Psoas muscle (tissue), 8 donors: Measurements from ENCODE around the gene TCERG1L. TPM values are rescaled to one million over a fixed set of nuclear protein-coding genes. Genes with fewer than 3 reads are reported as not detected.
"Not testable (repeated sequence)": the region's sequence is repeated elsewhere in the genome, so short reads cannot be mapped to it uniquely, and the experiment has no call there.

ENCODE experiments used
- ATAC-seq, 4 donors: fragments of 200-7000 bp; cut with Tn5 transposase; one replicate each; pipeline ENCODE4 v1.9.1; 2020; ENCODE audit warnings: moderate library complexity in 3 of 4, mild to moderate bottlenecking in 2 of 4
- DNase-seq, 2 donors: peaks; one replicate each; pipeline ENCODE4 v3.0.0-alpha.2; 2020
- H3K27ac ChIP-seq: fragments of 200-600 bp; one replicate; pipeline ENCODE4 v1.8.0; 2022
- H3K27me3 ChIP-seq, 3 donors: fragments of 200-600 bp in 1 of 3; one replicate each; pipeline versions ENCODE4 v1.6.1 to v1.8.0; 2013 to 2022; ENCODE audit warnings: low read length in 2 of 3, mild to moderate bottlenecking in 2 of 3, moderate library complexity in 1 of 3; ENCODE audit not compliant: insufficient read depth in 3 of 3
- H3K36me3 ChIP-seq, 2 donors: fragments of 200-600 bp in 1 of 2; one replicate each; pipeline versions ENCODE4 v1.6.1 to v1.8.0; 2013 to 2022; ENCODE audit warnings: low read depth in 1 of 2, mild to moderate bottlenecking in 1 of 2, moderate library complexity in 1 of 2; ENCODE audit not compliant: insufficient read depth in 1 of 2
- H3K4me1 ChIP-seq: fragments of 200-600 bp; one replicate; pipeline ENCODE4 v1.8.0; 2022
- H3K4me3 ChIP-seq: fragments of 200-600 bp; one replicate; pipeline ENCODE4 v1.8.0; 2022; ENCODE audit warnings: mild to moderate bottlenecking
- H3K9me3 ChIP-seq: fragments of 200-600 bp; one replicate; pipeline ENCODE4 v1.8.0; 2022
- CTCF ChIP-seq: fragments of 200-600 bp; IDR thresholded peaks from one replicate; pipeline ENCODE4 v1.8.0; 2022; ENCODE audit warnings: antibody characterized with exemption
- WGBS, 3 donors: extraction: QIAGEN DNeasy Blood & Tissue Kit; methylation state at CpG; one replicate each; pipeline versions ENCODE4 v1.1.6 to v1.1.7; 2013; 5-methylcytosine and 5-hydroxymethylcytosine counted together
- intact Hi-C, 2 donors: fragments of 100-400 bp; cut with DNase I; formaldehyde crosslinking; loops; one replicate each; pipeline versions ENCODE4 v1.11.0 to v1.14.2; 2022
- polyA plus RNA-seq, 3 donors: library from polyadenylated mRNA; stranded (reverse); fragments of 200-250 nt; gene quantifications; one replicate each; pipeline ENCODE4 v1.2.3, GENCODE V29; 2013
- total RNA-seq, 4 donors: library from RNA; stranded (reverse); fragmentation: NEBNext Ultra II Directional in 2 of 4; extraction: Animal tissue kit (Norgen Biotek cat#: 25700) in 2 of 4; gene quantifications; one replicate each; pipeline versions ENCODE4 v1.2.1 to v1.2.4, GENCODE V29; 2021 to 2023
- donor health status: healthy with polysubstance abuse.
- donor health status: DM: no; HTN: no; CAD: no; lungs with moderate emphysema.
- donor health status: Bipolar disorder and iron deficiency.
- donor health status: healthy.
- donor health status: DM: yes; HTN: yes; CAD: no.
- donor health status: DM: no; HTN: no; CAD: no.
- donor health status: DM: no; HTN: no; CAD: no.
- donor health status: DM: yes; HTN: yes; CAD: no.

TCERG1L gene
- total and polyA plus RNA-seq, 7 donors, result 0.01 TPM; not detected in 6

- no peaks in the 10 kb centered on the region for H3K36me3 ChIP-seq
- H3K4me1 ChIP-seq, result no peaks in the 10 kb centered on the region
- H3K27ac ChIP-seq, result no peak overlapping the region
- ATAC-seq (no peak), DNase-seq (peak in 1 of 2 donors; percentile 1)
- intact Hi-C loops, result no loop called here
- no peak overlapping the region for H3K4me3 ChIP-seq
- no peak for TF ChIP-seq CTCF
- peaks cover 0 to 4% (median 0%) of the 10 kb centered on the region in 3 donors for H3K27me3 ChIP-seq
- H3K9me3 ChIP-seq, result no peaks in the 10 kb centered on the region
- WGBS, 3 donors, result 91 to 95% (median 92%) methylated on average over 9 of the region's 9 CpGs
Measured at GRCh38 chr10:131107970-131108369, 203.6 kb downstream of the TCERG1L start.

GRCh38 chr10:131102676-131103075 is 208.8 kb downstream of the TCERG1L start:
- DNase-seq, result peak in 1 of 2 donors; percentile 8
- Histone ChIP-seq H3K4me1 (no peaks in the 10 kb centered on the region), H3K27ac (no peak overlapping the region), H3K9me3 (no peaks in the 10 kb centered on the region), H3K36me3 (no peaks in the 10 kb centered on the region), H3K27me3 (peaks cover 0 to 5% (median 0%) of the 10 kb centered on the region in 3 donors), H3K4me3 (no peak overlapping the region)
- 53 to 60% (median 54%) methylated on average over 13 of the region's 13 CpGs for WGBS, 3 donors
- ATAC-seq, result no peak
- no peak for TF ChIP-seq CTCF
- intact Hi-C loops, result no loop called here

- TF ChIP-seq CTCF, result no peak
- ATAC-seq (no peak), DNase-seq (peak in 1 of 2 donors; percentile 21)
- Histone ChIP-seq H3K4me1 (no peaks in the 10 kb centered on the region), H3K27me3 (peaks cover 0 to 5% (median 0%) of the 10 kb centered on the region in 3 donors), H3K4me3 (no peak overlapping the region), H3K27ac (no peak overlapping the region), H3K36me3 (no peaks in the 10 kb centered on the region), H3K9me3 (no peaks in the 10 kb centered on the region)
- WGBS, 3 donors, result 80 to 90% (median 90%) methylated on average over 11 of the region's 11 CpGs
- intact Hi-C loops, result no loop called here
Measured at GRCh38 chr10:131102147-131102546, 209.4 kb downstream of the TCERG1L start.

- H3K27ac ChIP-seq, H3K36me3 ChIP-seq, ATAC-seq, H3K4me1 ChIP-seq, intact Hi-C loops, H3K9me3 ChIP-seq, H3K27me3 ChIP-seq, H3K4me3 ChIP-seq: not testable (repeated sequence)
- 74 to 77% (median 77%) methylated on average over 16 of the region's 16 CpGs for WGBS, 3 donors
- peak in 1 of 2 donors; percentile 26 for DNase-seq
Measured at GRCh38 chr10:131100418-131101410, 210.8 kb downstream of the TCERG1L start.

- Histone ChIP-seq H3K9me3 (no peaks in the 10 kb centered on the region), H3K36me3 (no peaks in the 10 kb centered on the region), H3K27ac (no peak overlapping the region), H3K4me3 (no peak overlapping the region), H3K4me1 (no peaks in the 10 kb centered on the region), H3K27me3 (peaks cover 0 to 5% (median 0%) of the 10 kb centered on the region in 3 donors)
- ATAC-seq (no peak), DNase-seq (peak in 1 of 2 donors; percentile 25)
- no peak for TF ChIP-seq CTCF
- WGBS, 3 donors, result 67 to 72% (median 69%) methylated on average over 11 of the region's 11 CpGs
- intact Hi-C loops, result no loop called here
Measured at GRCh38 chr10:131099028-131099726, 212.3 kb downstream of the TCERG1L start.
